IPS-18c (cell line): ENCODE data around the gene CD48.

Experiments used
- H3K4me3 ChIP-seq: 2 replicates; pipeline ENCODE4 v1.7.0; 2013; ENCODE audit warnings: low read depth, mild to moderate bottlenecking, low read length, moderate library complexity; ENCODE audit not compliant: insufficient read depth
- H3K9me3 ChIP-seq: one replicate; pipeline ENCODE4 v1.6.1; 2013; ENCODE audit warnings: mild to moderate bottlenecking, low read length, moderate library complexity; ENCODE audit not compliant: control insufficient read depth, insufficient read depth

CD48 gene

GRCh38 chr1:160636076-160636475 is 75.5 kb downstream of the CD48 start:
- Histone ChIP-seq H3K4me3 (no peak overlapping the region), H3K9me3 (no peaks in the 10 kb centered on the region)

GRCh38 chr1:160634543-160635491 is 76.8 kb downstream of the CD48 start:
- no peak overlapping the region for H3K4me3 ChIP-seq
- H3K9me3 ChIP-seq = no peaks in the 10 kb centered on the region

GRCh38 chr1:160633330-160633903 is 78.2 kb downstream of the CD48 start:
- no peaks in the 10 kb centered on the region for H3K9me3 ChIP-seq
- H3K4me3 ChIP-seq = no peak overlapping the region

GRCh38 chr1:160631983-160632625 is 79.5 kb downstream of the CD48 start:
- no peaks in the 10 kb centered on the region for H3K9me3 ChIP-seq
- H3K4me3 ChIP-seq = no peak overlapping the region

- Histone ChIP-seq H3K9me3 (no peaks in the 10 kb centered on the region), H3K4me3 (no peak overlapping the region)
Measured at GRCh38 chr1:160630523-160631451, 80.8 kb downstream of the CD48 start.

GRCh38 chr1:160629286-160630210 is 82.1 kb downstream of the CD48 start:
- H3K9me3 ChIP-seq = no peaks in the 10 kb centered on the region
- no peak overlapping the region for H3K4me3 ChIP-seq

- H3K9me3 ChIP-seq = no peaks in the 10 kb centered on the region
Measured at GRCh38 chr1:160628799-160629263, 82.8 kb downstream of the CD48 start.

More at GRCh38 chr1:160628799-160629263, 82.8 kb downstream of the CD48 start:
- H3K4me3 ChIP-seq = no peak overlapping the region
